ENCODE results near the gene RAPGEF5.

GRCh38 chr7:22389892-22390291 lies 32.9 kb upstream of the RAPGEF5 start:
- TF ChIP-seq CTCF (IDR thresholded peaks at IDR 0.05; ENCODE audit: extremely low read depth in 1 of 2, insufficient read depth in 1 of 2, low read depth in 1 of 2, low read length in 2 of 2), result no peak
- no peak for TF ChIP-seq EZH2 (IDR thresholded peaks at IDR 0.05; ENCODE audit: borderline replicate concordance, low read depth, low read length, severe bottlenecking)
- TF ChIP-seq POLR2AphosphoS5 (IDR thresholded peaks at IDR 0.05; ENCODE audit: insufficient read depth, low read depth, low read length), result no peak
- TF ChIP-seq GATA2 (IDR thresholded peaks at IDR 0.05; ENCODE audit: insufficient read depth, insufficient read length, low read depth, low read length), result no peak
- TF ChIP-seq POLR2A (IDR thresholded peaks at IDR 0.05; ENCODE audit: low read depth, low read length), result no peak
- no peak for TF ChIP-seq MAX (IDR thresholded peaks at IDR 0.05; ENCODE audit: insufficient read depth, insufficient read length)
- no peak for TF ChIP-seq MYC (IDR thresholded peaks at IDR 0.05; ENCODE audit: low read depth, low read length)
- TF ChIP-seq JUN (IDR thresholded peaks at IDR 0.05; ENCODE audit: borderline replicate concordance, insufficient read depth, insufficient read length, low read depth), result no peak

All from endothelial cell of umbilical vein (primary cell).